Nephron progenitor cell (in vitro differentiated cells): ENCODE measurements around the gene BCAR1.

ENCODE experiments used
- DNase-seq: peaks from one replicate; pipeline ENCODE4 v3.0.0; 2021
- H3K27ac Mint-ChIP-seq: 2 replicates; pipeline ENCODE4 v1.8.0; 2021; ENCODE audit warnings: mild to moderate bottlenecking, moderate library complexity, mixed read lengths
- H3K27me3 Mint-ChIP-seq: 2 replicates; pipeline ENCODE4 v1.8.0; 2021; ENCODE audit warnings: mild to moderate bottlenecking, low read depth, mixed read lengths; ENCODE audit not compliant: poor library complexity
- H3K36me3 Mint-ChIP-seq: 2 replicates; pipeline ENCODE4 v1.8.0; 2021; ENCODE audit warnings: low read depth, mixed read lengths
- H3K4me1 Mint-ChIP-seq: 2 replicates; pipeline ENCODE4 v1.8.0; 2021; ENCODE audit warnings: mixed read lengths
- H3K4me3 Mint-ChIP-seq: 2 replicates; pipeline ENCODE4 v1.8.0; 2021; ENCODE audit warnings: mild to moderate bottlenecking, moderate library complexity, mixed read lengths
- H3K9me3 Mint-ChIP-seq: 2 replicates; pipeline ENCODE4 v1.8.0; 2021; ENCODE audit warnings: mild to moderate bottlenecking, moderate library complexity, mixed read lengths
- TF ChIP-seq, protein P1 (sequence below): fragments of 200-600 bp; sonication (generic); IDR thresholded peaks from 2 replicates; pipeline ENCODE4 v1.5.0; 2021; ENCODE audit warnings: antibody characterized with exemption

BCAR1 gene

GRCh38 chr16:75266738-75267630 is 15.6 kb upstream of the BCAR1 start:
- Mint-ChIP-seq H3K9me3 (no peaks in the 10 kb centered on the region), H3K27me3 (no peaks in the 10 kb centered on the region), H3K27ac (peak overlapping the region; percentile 97), H3K4me1 (peaks cover 51% of the 10 kb centered on the region), H3K4me3 (peak overlapping the region; percentile 83), H3K36me3 (no peaks in the 10 kb centered on the region)
- TF ChIP-seq, protein P1, sequence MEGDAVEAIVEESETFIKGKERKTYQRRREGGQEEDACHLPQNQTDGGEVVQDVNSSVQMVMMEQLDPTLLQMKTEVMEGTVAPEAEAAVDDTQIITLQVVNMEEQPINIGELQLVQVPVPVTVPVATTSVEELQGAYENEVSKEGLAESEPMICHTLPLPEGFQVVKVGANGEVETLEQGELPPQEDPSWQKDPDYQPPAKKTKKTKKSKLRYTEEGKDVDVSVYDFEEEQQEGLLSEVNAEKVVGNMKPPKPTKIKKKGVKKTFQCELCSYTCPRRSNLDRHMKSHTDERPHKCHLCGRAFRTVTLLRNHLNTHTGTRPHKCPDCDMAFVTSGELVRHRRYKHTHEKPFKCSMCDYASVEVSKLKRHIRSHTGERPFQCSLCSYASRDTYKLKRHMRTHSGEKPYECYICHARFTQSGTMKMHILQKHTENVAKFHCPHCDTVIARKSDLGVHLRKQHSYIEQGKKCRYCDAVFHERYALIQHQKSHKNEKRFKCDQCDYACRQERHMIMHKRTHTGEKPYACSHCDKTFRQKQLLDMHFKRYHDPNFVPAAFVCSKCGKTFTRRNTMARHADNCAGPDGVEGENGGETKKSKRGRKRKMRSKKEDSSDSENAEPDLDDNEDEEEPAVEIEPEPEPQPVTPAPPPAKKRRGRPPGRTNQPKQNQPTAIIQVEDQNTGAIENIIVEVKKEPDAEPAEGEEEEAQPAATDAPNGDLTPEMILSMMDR, result no peak
- DNase-seq, result no peak

- H3K9me3 Mint-ChIP-seq, result no peaks in the 10 kb centered on the region
- H3K27me3 Mint-ChIP-seq, result no peaks in the 10 kb centered on the region
- DNase-seq, result peak; percentile 94
- H3K4me1 Mint-ChIP-seq, result peaks cover 49% of the 10 kb centered on the region
- H3K27ac Mint-ChIP-seq, result peak overlapping the region; percentile 97
- no peaks in the 10 kb centered on the region for H3K36me3 Mint-ChIP-seq
- TF ChIP-seq, protein P1, result no peak
- H3K4me3 Mint-ChIP-seq, result peak overlapping the region; percentile 83
Observed at GRCh38 chr16:75265911-75266701, 14.7 kb upstream of the BCAR1 start.

GRCh38 chr16:75264999-75265910 is 13.8 kb upstream of the BCAR1 start:
- H3K9me3 Mint-ChIP-seq, result no peaks in the 10 kb centered on the region
- TF ChIP-seq, protein P1, result no peak
- peak; percentile 50 for DNase-seq
- peak overlapping the region; percentile 88 for H3K4me3 Mint-ChIP-seq
- H3K4me1 Mint-ChIP-seq, result peaks cover 56% of the 10 kb centered on the region
- H3K36me3 Mint-ChIP-seq, result no peaks in the 10 kb centered on the region
- H3K27ac Mint-ChIP-seq, result peak overlapping the region; percentile 89
- H3K27me3 Mint-ChIP-seq, result no peaks in the 10 kb centered on the region

DNA sequence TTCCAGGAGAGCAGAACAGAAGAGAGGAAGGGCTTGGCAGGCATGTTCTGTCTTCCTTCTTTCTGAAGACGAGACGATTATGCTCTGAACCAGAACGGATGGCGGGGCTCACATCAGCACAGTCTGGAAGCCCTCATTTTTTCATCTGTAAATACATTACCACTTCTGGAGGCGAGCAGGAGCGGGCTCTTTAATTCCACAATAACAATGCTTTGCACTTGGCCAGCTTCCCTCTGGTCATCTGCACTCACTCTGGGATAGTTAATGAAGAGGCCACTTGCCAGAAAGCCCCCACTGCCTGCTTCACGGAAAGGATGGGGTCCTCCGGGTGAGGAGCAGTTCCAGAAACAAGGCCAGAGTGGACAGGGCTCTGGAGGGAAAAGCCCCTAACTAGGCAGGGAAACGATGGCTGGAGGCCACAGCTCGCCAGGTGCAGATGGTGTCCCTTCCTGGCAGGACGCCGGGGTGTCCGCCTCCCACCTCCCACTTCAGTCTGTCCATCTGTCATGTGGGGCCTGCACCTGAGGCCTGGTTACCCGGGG is 13.1 kb upstream of the BCAR1 start:
- Mint-ChIP-seq H3K9me3 (no peaks in the 10 kb centered on the region), H3K36me3 (no peaks in the 10 kb centered on the region), H3K27ac (peak overlapping the region; percentile 89), H3K27me3 (no peaks in the 10 kb centered on the region), H3K4me3 (peak overlapping the region; percentile 88), H3K4me1 (peaks cover 53% of the 10 kb centered on the region)
- TF ChIP-seq, protein P1, result no peak
- no peak for DNase-seq

- no peaks in the 10 kb centered on the region for H3K27me3 Mint-ChIP-seq
- DNase-seq, result no peak
- H3K27ac Mint-ChIP-seq, result no peak overlapping the region
- H3K4me1 Mint-ChIP-seq, result peaks cover 53% of the 10 kb centered on the region
- TF ChIP-seq, protein P1, result no peak
- H3K4me3 Mint-ChIP-seq, result peak overlapping the region; percentile 88
- H3K9me3 Mint-ChIP-seq, result no peaks in the 10 kb centered on the region
- no peaks in the 10 kb centered on the region for H3K36me3 Mint-ChIP-seq
Observed at GRCh38 chr16:75263963-75264445, 12.6 kb upstream of the BCAR1 start.
